LNCAP (cell line): Measurements from ENCODE around the gene NAP1L3.

Experiments
- CTCF ChIP-seq: fragments of 450-650 bp; IDR thresholded peaks from 2 replicates; pipeline ENCODE4 v1.5.1; 2017; ENCODE audit warnings: mild to moderate bottlenecking

NAP1L3 gene

GRCh38 chrX:93673056-93673868 is at the start of gene NAP1L3:
TSS of gene NAP1L3 (minus strand) at chrX:93673578. CDS start at chrX:93673304, 274 bp downstream.
- TF ChIP-seq CTCF, result no peak

- TF ChIP-seq CTCF, result no peak
These were observed 37.7 kb upstream of the NAP1L3 start for GRCh38 chrX:93711076-93711475.

GRCh38 chrX:93703701-93704100 is 30.3 kb upstream of the NAP1L3 start:
- TF ChIP-seq CTCF, result no peak

- no peak for TF ChIP-seq CTCF
These were observed 22.6 kb upstream of the NAP1L3 start for GRCh38 chrX:93695981-93696380.

GRCh38 chrX:93673869-93674271 is 492 bp upstream of the NAP1L3 start, which contains the start of gene FAM133A:
TSS of gene FAM133A (plus strand) at chrX:93674206. CDS start at chrX:93709420, 35,214 bp downstream.
- TF ChIP-seq CTCF, result no peak

- TF ChIP-seq CTCF, result no peak
These were observed 12.8 kb downstream of the NAP1L3 start for GRCh38 chrX:93660575-93660974.

GRCh38 chrX:93649381-93649780 is 24.0 kb downstream of the NAP1L3 start:
- TF ChIP-seq CTCF, result no peak
